Measurements from ENCODE around the gene FPR3. TPM values are rescaled to one million over a fixed set of nuclear protein-coding genes. Genes with fewer than 3 reads are reported as not detected.

Gene FPR3
- total RNA-seq, 6 donors from 2014 or later = 8.8 to 50.9 (median 20.1) TPM

DNA sequence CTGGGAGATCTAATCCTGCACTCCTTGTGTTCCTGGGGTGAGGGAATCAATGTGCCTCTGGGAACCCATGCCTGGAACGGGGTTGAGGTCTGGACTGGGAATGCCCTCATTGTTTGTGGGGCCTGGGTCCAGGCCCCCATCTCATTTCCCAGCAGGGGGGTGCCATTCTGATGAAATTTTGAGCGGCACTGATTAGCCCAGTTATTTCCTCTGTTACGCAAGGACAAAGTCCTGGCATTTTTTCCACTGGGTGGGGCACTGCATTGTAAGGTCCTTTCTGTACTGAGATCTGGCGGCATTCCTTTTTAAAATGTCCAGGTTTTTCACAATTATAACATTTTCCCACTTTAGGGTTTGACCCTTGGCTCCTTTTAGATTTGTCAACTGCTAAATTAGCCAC lies 14.8 kb downstream of the FPR3 start:
- ATAC-seq (ENCODE audit: low FRiP score in 2 of 2) (peak in 1 of 2 donors; percentile 53), DNase-seq (no peak)
- WGBS, 2 donors = 40 to 44% methylated on average over 4 of the region's 4 CpGs
- no peaks in the 10 kb centered on the region for H3K27me3 ChIP-seq
- H3K36me3 ChIP-seq = no peaks in the 10 kb centered on the region
- peaks cover 0 to 5% (median 0%) of the 10 kb centered on the region in 4 donors for H3K9me3 ChIP-seq
- H3K27ac ChIP-seq = peak overlapping the region in 3 of 4 donors; percentile 17 to 52 (median 38)
- peaks cover 2 to 45% (median 24%) of the 10 kb centered on the region in 4 donors for H3K4me1 ChIP-seq
- TF ChIP-seq EP300 (IDR thresholded peaks at IDR 0.05) = no peak
- no peak for TF ChIP-seq POLR2A (IDR thresholded peaks at IDR 0.05)
- TF ChIP-seq, protein P1, sequence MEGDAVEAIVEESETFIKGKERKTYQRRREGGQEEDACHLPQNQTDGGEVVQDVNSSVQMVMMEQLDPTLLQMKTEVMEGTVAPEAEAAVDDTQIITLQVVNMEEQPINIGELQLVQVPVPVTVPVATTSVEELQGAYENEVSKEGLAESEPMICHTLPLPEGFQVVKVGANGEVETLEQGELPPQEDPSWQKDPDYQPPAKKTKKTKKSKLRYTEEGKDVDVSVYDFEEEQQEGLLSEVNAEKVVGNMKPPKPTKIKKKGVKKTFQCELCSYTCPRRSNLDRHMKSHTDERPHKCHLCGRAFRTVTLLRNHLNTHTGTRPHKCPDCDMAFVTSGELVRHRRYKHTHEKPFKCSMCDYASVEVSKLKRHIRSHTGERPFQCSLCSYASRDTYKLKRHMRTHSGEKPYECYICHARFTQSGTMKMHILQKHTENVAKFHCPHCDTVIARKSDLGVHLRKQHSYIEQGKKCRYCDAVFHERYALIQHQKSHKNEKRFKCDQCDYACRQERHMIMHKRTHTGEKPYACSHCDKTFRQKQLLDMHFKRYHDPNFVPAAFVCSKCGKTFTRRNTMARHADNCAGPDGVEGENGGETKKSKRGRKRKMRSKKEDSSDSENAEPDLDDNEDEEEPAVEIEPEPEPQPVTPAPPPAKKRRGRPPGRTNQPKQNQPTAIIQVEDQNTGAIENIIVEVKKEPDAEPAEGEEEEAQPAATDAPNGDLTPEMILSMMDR (IDR thresholded peaks at IDR 0.05) = no peak
- no peak for TF ChIP-seq POLR2AphosphoS5 (IDR thresholded peaks at IDR 0.05)
- no peak overlapping the region for H3K4me3 ChIP-seq

DNA sequence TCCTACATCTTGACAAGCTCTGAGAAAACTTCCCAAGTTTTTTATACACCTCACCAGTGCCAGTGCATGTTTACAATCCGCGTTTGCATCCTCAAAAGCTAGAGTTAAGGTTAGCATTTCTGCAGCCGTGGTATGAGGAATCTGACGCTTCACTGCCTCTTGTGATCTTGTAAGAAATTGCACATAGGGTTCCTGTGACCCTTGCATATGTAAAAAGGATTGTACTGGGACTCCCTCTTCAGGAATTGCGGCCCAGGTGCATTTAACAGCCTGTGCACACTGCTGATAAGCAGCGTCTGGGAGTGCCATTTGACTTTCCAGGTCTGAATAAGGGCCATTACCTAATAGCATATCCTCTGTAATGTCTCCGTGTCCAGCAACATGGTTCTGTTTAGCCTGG lies 15.3 kb downstream of the FPR3 start:
- Histone ChIP-seq H3K9me3 (peaks cover 0 to 5% (median under 1%) of the 10 kb centered on the region in 4 donors), H3K36me3 (no peaks in the 10 kb centered on the region), H3K27ac (peak overlapping the region in 1 of 4 donors; percentile 38), H3K4me1 (peaks cover 0 to 41% (median 21%) of the 10 kb centered on the region in 4 donors), H3K27me3 (no peaks in the 10 kb centered on the region), H3K4me3 (no peak overlapping the region)
- WGBS, 2 donors = 43 to 62% methylated on average over 7 of the region's 7 CpGs
- DNase-seq = no peak
- TF ChIP-seq, protein P1 (IDR thresholded peaks at IDR 0.05) = peak in 2 of 6 experiments; percentile 28 to 39
- no peak for TF ChIP-seq POLR2A (IDR thresholded peaks at IDR 0.05)
- ATAC-seq (ENCODE audit: low FRiP score in 2 of 2) = no peak

DNA sequence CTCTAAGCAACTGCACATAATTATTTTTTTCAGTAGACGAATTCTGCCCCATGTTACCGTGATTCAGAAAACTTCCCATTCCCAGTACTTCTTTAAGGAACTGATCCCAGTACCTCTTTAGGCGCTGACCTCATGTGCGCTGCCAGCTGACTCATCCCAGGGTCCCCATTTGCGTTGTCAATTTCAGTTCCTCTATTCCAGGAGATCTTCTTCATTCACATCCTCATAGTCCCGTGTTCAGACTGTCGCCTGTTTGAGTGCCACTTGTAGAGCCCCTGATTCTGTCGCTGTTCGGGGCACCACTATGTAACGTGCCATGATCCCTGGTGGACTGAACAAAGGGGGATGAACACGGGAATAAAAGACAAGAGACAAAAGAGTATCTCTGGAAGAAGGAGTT lies 16.4 kb downstream of the FPR3 start:
- H3K4me1 ChIP-seq = peaks cover 0 to 31% (median 19%) of the 10 kb centered on the region in 4 donors
- ATAC-seq (ENCODE audit: low FRiP score in 2 of 2) (peak in 1 of 2 donors; percentile 87), DNase-seq (peak in 1 of 2 donors; percentile 66)
- peak overlapping the region in 2 of 4 donors; percentile 67 to 76 for H3K27ac ChIP-seq
- H3K27me3 ChIP-seq = no peaks in the 10 kb centered on the region
- H3K9me3 ChIP-seq = peaks cover 0 to 5% (median 2%) of the 10 kb centered on the region in 4 donors
- H3K4me3 ChIP-seq = no peak overlapping the region
- H3K36me3 ChIP-seq = no peaks in the 10 kb centered on the region
- TF ChIP-seq EP300 (IDR thresholded peaks at IDR 0.05) (peak in 1 of 4 donors; percentile 17), POLR2A (IDR thresholded peaks at IDR 0.05) (peak in 1 of 4 donors; percentile 71), POLR2AphosphoS5 (IDR thresholded peaks at IDR 0.05) (peak; percentile 28 to 56)
- TF ChIP-seq, protein P1 (IDR thresholded peaks at IDR 0.05) = no peak
- 81 to 84% methylated on average over 11 of the region's 11 CpGs for WGBS, 2 donors

DNA sequence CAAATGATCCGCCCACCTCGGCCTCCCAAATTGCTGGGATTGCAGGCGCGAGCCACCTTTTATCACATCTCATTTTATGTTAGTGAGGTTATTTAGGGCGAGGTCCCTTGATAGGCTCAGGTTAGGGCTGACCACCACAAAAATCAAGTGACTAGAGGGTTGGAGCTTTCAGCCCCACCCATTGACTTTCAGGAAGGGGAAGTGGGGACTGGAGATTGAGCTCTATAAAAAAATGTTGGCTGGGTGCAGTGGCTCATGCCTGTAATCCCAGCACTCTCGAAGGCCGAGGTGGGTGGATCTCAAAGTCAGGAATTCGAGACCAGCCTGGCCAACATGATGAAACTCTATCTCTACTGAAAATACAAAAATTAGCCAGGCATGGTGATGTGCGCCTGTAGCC lies 20.1 kb downstream of the FPR3 start:
- Histone ChIP-seq H3K27ac (no peak overlapping the region), H3K36me3 (no peaks in the 10 kb centered on the region), H3K27me3 (no peaks in the 10 kb centered on the region), H3K9me3 (peaks cover 0 to 5% (median 2%) of the 10 kb centered on the region in 4 donors), H3K4me3 (no peak overlapping the region), H3K4me1 (peaks cover 0 to 8% (median 3%) of the 10 kb centered on the region in 4 donors)
- TF ChIP-seq EP300 (IDR thresholded peaks at IDR 0.05) (no peak), POLR2A (IDR thresholded peaks at IDR 0.05) (no peak), POLR2AphosphoS5 (IDR thresholded peaks at IDR 0.05) (no peak)
- TF ChIP-seq, protein P1 (IDR thresholded peaks at IDR 0.05) = no peak
- 82 to 89% methylated on average over 9 of the region's 9 CpGs for WGBS, 2 donors
- no peak for DNase-seq
- peak in 1 of 2 donors; percentile 23 for ATAC-seq (ENCODE audit: low FRiP score in 2 of 2)

DNA sequence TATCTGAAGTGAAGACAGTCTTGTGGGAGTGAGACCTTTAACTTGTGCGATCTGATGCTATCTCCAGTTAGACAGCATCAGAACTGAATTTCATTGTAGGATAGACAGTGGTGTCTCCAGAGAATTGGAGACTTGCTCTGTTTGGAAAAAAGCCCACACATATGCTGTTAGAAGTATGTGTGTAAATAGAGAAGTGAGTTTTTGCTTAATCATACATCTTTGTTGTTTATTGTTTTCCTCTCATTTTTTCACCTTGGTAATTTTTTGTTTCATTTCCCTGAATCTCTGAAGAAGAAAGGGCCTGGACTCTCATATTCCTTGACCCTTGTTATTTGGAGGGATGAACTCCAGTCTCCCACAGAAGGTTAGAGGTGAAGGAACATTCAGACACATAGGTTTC lies 21.8 kb downstream of the FPR3 start:
- TF ChIP-seq, protein P1 (IDR thresholded peaks at IDR 0.05) = no peak
- TF ChIP-seq POLR2AphosphoS5 (IDR thresholded peaks at IDR 0.05) = no peak
- no peak for TF ChIP-seq POLR2A (IDR thresholded peaks at IDR 0.05)
- no peak for TF ChIP-seq EP300 (IDR thresholded peaks at IDR 0.05)
- WGBS, 2 donors = 91 to 93% methylated on average over 1 of the region's 1 CpG
- ATAC-seq (ENCODE audit: low FRiP score in 2 of 2) = no peak
- Histone ChIP-seq H3K4me1 (no peaks in the 10 kb centered on the region), H3K9me3 (peaks cover 0 to 5% (median 2%) of the 10 kb centered on the region in 4 donors), H3K36me3 (no peaks in the 10 kb centered on the region), H3K4me3 (no peak overlapping the region), H3K27me3 (no peaks in the 10 kb centered on the region), H3K27ac (peak overlapping the region in 1 of 4 donors; percentile 28)
- no peak for DNase-seq
